Lower leg skin (tissue), 3 donors: Measurements from ENCODE around the gene BAG3.

Experiments
- CTCF ChIP-seq, 3 donors: fragments of 450-650 bp; IDR thresholded peaks; one replicate each; pipeline ENCODE4 v1.5.1; 2016; ENCODE audit warnings: antibody characterized with exemption in 3 of 3, mild to moderate bottlenecking in 3 of 3, moderate library complexity in 2 of 3
- POLR2A ChIP-seq, 2 donors: fragments of 450-650 bp; IDR thresholded peaks; one replicate each; pipeline ENCODE4 v1.6.1; 2016 to 2017; ENCODE audit warnings: antibody characterized with exemption in 2 of 2, mild to moderate bottlenecking in 1 of 2, moderate library complexity in 1 of 2

GRCh38 chr10:119620241-119621077 lies 30.7 kb upstream of the BAG3 start:
- TF ChIP-seq CTCF (IDR thresholded peaks at IDR 0.05) (no peak), POLR2A (IDR thresholded peaks at IDR 0.05) (no peak)
